Cardiac septum (tissue), 1 donor: ENCODE data around the gene LPCAT1. TPM values are rescaled to one million over a fixed set of nuclear protein-coding genes. Genes with fewer than 3 reads are reported as not detected.

Source experiments
- DNase-seq: peaks from one replicate; pipeline ENCODE4 v3.0.0-alpha.2; 2020; ENCODE audit warnings: low spot score
- intact Hi-C: fragments of 100-400 bp; cut with DNase I; formaldehyde crosslinking; loops from one replicate; pipeline ENCODE4 v1.14.0; 2022
- total RNA-seq: library from RNA; stranded (reverse); fragmentation: NEBNext Ultra II Directional; extraction: Animal tissue kit (Norgen Biotek cat#: 25700); gene quantifications from one replicate; pipeline ENCODE4 v1.2.1, GENCODE V29; 2021
- donor health status: DM: no; HTN: no; CAD: no.

The LPCAT1 gene
- total RNA-seq, 1 donor from 2014 or later: 14.7 TPM

- intact Hi-C loops: no loop called here
- peak; percentile 29 for DNase-seq
Measured at GRCh38 chr5:1473746-1474145, 50.0 kb downstream of the LPCAT1 start.

- intact Hi-C loops: no loop called here
- DNase-seq: peak; percentile 73
Measured at GRCh38 chr5:1472964-1473628, 50.7 kb downstream of the LPCAT1 start.

- intact Hi-C loops: no loop called here
- DNase-seq: peak; percentile 72
Measured at GRCh38 chr5:1471997-1472963, 51.5 kb downstream of the LPCAT1 start.

GRCh38 chr5:1471240-1471853 lies 52.4 kb downstream of the LPCAT1 start:
- intact Hi-C loops: no loop called here
- DNase-seq: peak; percentile 65

- intact Hi-C loops: no loop called here
Measured at GRCh38 chr5:1470762-1471211, 53.0 kb downstream of the LPCAT1 start.

GRCh38 chr5:1468629-1469527 lies 54.9 kb downstream of the LPCAT1 start:
- intact Hi-C loops: no loop called here
- peak; percentile 66 for DNase-seq

More at GRCh38 chr5:1470762-1471211, 53.0 kb downstream of the LPCAT1 start:
- peak; percentile 54 for DNase-seq

GRCh38 chr5:1468247-1468612 lies 55.5 kb downstream of the LPCAT1 start:
- DNase-seq: peak; percentile 38
- intact Hi-C loops: no loop called here

GRCh38 chr5:1467341-1468246 lies 56.2 kb downstream of the LPCAT1 start:
- intact Hi-C loops: no loop called here
- peak; percentile 68 for DNase-seq

- DNase-seq: peak; percentile 65
- intact Hi-C loops: no loop called here
Measured at GRCh38 chr5:1466631-1467265, 57.0 kb downstream of the LPCAT1 start.

- intact Hi-C loops: no loop called here
- DNase-seq: peak; percentile 63
Measured at GRCh38 chr5:1465966-1466471, 57.7 kb downstream of the LPCAT1 start.

GRCh38 chr5:1465117-1465516 lies 58.6 kb downstream of the LPCAT1 start:
- intact Hi-C loops: no loop called here
- DNase-seq: no peak

GRCh38 chr5:1464511-1464910 lies 59.2 kb downstream of the LPCAT1 start:
- DNase-seq: no peak
- intact Hi-C loops: no loop called here

- intact Hi-C loops: no loop called here
- DNase-seq: peak; percentile 46
Measured at GRCh38 chr5:1464096-1464446, 59.7 kb downstream of the LPCAT1 start.

GRCh38 chr5:1463326-1464095 lies 60.2 kb downstream of the LPCAT1 start:
- DNase-seq: peak; percentile 50
- intact Hi-C loops: no loop called here

GRCh38 chr5:1462358-1462757 lies 61.4 kb downstream of the LPCAT1 start:
- DNase-seq: peak; percentile 41
- intact Hi-C loops: no loop called here

- intact Hi-C loops: no loop called here
- no peak for DNase-seq
Measured at GRCh38 chr5:1461396-1461795, 62.4 kb downstream of the LPCAT1 start.
